NCI-H1694 treated with DMSO at 0.1 percent for 48 hours (cell line): Measurements from ENCODE around the gene SMPX.

Source experiments
- DNase-seq: peaks from one replicate; lab custom pipeline; 2025; lab: John Stamatoyannopoulos, UW

SMPX gene

DNA sequence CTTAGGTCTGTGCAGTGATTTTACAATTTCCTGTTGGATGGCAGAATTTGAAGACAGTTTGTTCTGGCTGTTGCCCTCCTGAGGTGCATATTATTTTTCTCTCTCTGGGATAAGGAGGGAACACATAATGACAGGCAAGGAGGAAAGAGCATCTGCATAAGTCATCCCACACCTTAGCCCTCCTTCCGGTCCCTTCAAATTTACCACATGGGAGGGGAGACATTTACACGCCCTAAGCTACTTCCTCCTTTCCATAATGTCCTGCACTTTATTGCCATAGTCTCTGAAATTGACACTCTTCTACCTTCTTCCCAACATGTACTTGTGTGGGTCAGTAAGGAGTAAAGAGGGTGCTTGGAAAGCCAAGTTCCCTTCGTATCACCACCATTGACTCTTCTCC is 13.9 kb downstream of the SMPX start:
- no peak for DNase-seq

DNA sequence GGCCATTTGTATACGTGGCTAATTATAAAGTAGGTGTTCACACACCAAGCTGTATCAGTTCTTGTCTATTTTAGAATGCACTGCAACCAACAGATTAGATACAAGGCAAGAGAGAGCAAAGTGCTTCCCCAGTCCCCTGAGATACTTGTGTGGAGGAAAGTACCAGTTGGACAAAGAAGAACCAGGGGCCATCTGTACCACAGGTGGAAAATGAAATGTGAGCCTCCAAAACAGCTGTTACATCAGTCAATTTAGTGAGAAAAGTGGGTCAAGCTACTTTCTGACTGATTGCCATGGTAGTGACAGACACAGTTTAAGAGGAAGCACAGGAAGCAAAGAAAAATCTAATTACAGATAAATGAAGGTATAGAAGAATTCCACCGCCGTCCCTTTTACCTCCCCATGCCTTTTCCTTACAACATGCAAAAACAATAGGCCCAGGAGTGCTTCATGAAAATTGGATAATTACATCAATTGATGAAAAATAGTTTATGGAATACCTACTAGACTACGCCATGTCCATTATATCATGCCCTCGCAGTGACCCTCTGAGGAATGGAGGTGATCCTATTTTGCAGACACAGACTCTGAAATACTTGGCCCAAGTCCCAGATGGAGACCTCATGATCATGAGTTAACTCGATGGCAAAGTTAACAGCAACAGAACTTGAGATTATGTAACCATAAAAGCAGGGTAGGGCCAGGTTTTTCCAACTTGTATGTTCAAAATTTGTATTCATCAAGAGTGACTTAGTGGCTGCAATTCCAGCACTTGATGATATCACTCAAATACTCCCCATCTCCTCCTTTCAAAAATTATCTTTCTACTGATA is 15.8 kb downstream of the SMPX start:
- DNase-seq, result peak; percentile 20

DNA sequence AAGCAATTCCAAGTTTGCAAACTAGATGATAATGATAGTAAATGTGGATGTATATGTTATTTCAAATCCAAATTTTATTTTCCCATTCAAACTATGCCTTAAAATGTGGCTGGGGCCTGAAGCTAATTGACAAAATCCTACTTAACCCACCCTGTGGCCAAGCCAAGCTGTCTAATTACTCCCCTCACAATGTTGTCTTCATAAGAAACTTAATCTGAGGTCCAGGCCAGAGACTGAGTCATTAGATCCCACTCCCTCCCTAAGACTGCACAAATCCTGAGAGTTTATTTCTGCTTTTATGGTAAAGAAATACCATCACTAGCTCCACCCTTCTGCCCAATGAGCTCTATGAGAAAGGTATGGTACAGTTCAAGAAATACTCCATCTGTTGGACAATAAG is 16.6 kb downstream of the SMPX start:
- no peak for DNase-seq

DNA sequence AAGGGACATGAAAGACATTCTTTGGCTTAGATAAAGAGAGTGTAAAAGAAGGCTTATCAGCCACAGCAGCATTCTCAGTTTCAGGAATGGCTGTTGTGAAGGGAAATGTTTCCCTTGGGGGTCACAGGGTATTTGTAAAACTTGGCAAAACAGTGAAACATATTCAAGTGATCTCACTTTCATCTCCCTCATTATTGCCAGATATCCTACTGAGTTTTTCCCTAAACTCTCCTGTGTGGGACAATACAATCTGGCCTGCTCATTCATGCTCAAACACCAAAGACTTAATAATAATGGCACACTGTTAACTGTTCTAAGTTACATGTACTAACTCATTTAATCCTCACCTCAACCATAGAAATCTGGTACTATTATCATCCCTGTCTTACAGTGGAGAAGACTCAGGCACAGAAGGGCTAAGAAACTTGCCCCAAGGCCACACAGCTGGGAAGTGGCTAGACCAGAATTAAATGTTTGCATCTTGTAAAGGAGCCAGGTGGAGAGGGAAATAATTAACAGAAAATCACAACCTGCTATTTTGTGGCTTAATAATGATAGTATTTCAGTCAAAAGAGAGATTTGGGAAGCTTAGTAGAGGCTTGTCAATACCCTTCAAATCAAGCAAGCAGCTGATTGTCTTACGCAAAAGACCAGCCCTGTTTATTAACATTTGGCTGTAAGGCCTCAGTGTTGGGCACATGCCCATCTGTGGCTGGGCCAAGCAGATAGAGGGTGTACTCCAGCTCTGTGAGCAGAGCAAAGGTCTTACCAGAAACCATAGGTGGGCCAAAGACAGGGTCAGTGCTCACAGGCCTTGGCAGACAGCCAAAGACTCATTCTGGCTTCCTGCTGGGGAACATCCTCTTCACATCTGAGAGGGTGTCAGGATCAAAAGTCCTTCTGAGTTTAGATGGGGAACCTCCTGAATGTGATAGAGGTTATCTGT is 17.3 kb downstream of the SMPX start:
- no peak for DNase-seq

DNA sequence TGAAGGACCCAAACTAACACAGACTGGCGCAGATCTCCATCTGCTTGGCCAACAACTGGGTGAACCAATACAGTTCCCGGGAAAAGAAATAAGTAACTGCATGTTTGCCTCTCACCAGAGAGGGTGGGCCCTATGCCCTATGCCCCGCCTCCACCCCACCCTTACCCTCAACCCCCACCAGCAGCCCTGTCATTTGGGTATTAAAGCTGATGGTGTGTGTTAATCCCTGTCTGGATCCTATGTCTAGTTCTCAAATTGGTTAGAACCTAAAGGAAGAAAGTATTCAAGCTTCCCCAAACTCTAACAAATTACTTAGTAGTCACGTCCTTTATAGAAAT is 19.0 kb downstream of the SMPX start:
- DNase-seq, result no peak

DNA sequence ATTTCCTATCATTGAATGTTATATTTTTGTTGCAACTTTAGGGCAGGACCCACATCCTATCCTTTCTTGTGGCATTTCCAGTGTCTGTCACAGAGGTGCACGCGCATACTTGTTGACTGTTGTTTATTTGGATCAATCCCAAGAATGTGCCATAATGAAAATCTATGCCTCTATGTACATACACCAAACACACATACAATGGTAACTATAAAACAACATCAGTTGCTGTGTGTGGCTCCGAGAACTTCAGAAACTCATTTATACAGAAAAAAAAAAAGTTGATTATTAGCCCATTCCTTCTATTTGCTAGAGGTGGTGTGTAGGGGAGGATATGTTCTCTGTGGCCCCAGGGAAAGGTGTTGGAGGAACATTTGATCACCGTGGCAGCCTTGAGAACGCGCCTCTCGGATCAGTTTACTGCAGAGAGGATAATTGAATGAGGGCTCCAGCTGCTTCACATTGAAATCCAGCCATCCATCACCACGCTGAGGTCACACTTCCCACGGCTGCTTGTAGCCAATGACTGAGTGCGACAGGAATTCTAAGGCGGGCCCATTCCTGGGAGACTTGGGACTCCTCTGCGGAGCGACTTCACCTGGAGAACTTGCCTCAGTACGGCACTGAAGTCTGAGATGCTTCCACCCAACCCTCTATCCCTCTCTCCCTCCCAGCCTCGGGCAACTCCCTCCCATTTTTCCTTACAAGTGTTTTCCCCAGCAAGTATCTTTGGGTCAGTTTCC is 19.5 kb downstream of the SMPX start:
- DNase-seq, result no peak

DNA sequence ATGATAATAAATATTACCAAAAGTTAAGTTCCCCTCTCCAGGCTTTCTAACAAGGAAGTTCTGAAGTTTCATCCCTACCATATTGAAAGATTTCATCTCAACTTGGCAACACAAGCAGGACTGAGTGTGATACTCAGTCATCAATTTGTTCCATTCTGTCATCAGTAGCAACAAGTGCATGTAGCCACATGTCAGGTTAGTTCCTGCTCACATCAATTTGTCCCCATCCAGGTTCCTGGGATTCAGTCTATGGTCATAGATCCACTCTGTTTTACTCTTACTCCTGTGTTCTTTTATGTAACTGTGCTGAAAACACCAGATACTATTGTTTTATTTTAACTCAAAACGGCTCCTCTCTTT is 22.2 kb downstream of the SMPX start:
- DNase-seq, result no peak

DNA sequence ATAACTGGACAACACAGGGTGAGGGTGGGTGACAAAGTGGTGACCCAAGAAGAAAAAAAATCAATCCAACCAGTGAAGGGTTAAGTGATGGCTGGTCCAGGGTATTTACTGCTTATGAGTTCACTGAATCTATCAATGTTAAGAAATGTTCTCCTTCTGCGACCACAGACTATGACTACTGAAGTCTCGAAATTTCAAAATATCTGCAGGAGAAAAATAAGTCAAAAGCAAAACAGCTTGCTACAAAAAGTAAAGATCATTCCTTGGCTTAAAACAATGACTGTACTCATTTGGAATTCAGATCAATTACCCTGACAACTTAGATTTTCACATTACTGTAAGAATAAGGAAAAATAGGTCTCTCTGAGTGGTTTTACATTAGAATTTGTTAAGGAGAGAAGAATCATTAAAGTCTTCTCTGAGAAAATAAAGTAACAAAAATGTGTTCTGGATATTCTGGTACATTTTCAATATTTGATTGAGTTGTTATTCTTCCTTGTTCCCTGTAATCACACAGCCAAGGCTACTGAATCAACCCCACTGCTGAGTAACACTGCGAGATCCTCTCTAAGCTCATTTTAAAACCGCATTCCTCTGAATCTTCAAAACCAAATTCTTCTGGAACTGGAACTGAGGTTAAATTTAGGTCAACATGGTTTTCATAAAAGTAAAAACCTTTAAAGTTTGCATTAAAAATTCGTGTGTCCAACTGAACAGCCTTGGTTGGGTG is 22.7 kb downstream of the SMPX start:
- DNase-seq, result no peak

DNA sequence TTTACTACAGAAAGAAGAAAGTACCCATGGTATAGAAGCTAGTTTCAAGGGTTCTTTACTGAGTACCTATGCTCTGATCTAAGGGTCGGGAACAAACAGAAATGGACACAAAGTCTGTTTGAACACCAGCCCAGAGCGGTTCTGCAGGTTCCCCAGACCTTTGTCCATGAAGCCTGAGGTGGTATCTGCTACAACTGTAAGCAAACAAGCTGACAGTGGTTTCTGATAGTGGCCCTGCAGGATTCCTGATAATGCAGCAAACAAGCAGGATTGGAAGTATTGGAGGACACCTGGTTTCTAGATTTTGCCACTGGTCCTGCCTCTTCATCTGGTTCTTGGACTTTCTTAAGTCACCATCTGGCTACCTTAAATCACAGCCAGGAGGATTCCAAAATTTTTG is 23.7 kb downstream of the SMPX start:
- DNase-seq, result no peak

DNA sequence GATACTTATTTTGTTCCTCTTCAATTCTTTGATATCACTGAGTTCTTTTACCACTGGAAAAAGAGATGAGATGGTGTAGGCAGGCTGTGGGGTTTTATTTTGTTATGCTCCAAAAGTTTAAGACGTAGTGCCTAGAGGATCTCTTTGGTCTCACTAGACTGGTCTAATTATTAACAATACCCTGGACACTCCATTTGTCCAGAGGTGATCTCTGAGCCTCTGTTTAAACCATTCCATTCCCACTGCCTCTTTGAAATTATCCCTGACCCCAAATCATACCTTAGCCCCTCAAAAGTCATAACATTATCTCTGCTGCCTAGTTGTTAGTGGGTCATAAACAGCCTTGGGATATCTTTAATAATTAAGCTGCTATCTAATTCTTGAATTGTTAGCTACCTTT is 24.2 kb downstream of the SMPX start:
- no peak for DNase-seq

DNA sequence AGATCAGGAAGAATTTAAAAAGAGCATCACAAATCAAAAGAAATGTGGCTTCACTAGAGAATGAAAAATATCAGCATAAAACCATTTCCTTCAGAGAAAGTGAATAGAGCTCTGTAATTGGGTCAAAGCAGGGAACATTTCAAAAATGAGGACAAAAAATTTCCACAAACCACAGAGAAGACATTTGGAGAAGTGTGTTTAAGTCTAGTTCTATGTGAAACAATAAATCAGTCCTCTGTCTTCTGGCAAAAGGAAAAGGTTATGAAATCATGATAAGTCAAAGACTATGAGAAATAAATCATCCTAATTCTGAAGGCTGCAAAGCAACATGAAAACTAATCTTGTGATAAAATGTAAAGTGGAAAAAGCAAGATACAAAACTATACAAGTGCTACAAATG is 27.9 kb downstream of the SMPX start:
- DNase-seq, result no peak

DNA sequence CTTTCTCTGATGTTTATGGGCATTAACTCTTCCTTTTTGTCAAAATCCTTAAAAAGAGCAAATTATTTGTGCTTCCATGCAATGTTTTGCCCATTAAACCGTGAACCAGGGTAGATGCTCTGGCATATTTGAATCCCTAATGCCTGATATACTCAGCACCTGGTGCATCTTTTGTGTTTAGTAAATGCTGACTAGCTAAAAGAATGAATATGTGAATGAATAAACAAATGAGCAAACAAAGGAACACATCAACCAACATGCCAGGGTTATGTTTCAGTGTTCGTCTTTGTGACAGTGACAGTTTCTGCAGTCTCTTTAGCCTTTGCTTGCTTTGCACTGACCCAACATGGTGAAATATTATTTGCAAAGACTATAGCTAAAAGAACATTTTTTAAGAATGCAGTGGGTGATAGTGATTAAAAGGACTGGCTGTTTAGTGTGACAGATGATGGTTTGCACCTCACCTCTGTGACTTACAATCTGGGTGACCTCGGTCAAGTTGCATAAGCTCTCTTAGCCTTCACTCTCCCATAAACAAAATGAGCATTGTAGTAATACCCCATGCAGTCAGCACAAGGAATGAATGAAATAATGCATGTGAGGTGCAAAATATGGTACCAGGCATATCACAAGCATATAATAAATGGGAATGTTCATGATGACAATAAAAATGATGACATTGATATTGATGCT is 29.5 kb downstream of the SMPX start:
- no peak for DNase-seq

DNA sequence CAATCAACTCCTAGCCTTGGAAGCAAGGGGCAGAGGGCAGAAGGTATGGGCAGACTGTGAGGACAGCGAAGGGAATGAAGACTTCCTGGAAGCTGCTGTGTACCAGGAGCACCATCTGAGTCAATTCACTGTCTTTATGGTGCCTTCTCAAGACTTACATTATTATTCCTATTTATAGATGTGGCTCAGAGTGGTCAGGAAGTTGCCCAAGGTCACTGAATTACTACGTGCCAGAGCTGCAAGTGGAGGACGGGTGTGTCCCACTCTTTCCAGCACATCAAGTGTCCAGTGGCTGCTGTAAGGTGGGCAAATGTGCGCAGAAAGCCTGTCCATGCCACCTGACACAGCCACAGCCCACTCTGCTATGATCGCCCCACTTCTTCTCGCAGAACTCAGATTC is 32.0 kb downstream of the SMPX start:
- DNase-seq, result no peak

DNA sequence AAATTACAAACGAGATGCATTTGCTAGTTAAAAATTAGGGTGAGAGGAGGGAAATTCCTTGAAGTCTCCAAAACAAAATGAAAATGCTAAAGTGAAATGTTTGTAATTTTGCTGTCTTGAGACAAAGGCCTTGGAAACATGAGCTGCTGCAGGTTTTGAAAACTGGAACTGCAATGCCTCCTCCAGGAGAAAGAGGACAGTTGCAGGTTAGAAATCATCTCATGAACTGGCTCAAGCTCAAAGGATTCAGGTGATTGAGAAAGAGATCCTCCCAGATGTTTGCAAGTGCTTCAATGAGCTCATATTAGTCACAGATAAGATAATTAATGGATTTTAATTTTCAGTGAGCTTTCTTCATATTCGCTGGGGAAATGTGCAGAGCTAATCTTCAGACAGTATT is 32.4 kb downstream of the SMPX start:
- DNase-seq, result no peak

DNA sequence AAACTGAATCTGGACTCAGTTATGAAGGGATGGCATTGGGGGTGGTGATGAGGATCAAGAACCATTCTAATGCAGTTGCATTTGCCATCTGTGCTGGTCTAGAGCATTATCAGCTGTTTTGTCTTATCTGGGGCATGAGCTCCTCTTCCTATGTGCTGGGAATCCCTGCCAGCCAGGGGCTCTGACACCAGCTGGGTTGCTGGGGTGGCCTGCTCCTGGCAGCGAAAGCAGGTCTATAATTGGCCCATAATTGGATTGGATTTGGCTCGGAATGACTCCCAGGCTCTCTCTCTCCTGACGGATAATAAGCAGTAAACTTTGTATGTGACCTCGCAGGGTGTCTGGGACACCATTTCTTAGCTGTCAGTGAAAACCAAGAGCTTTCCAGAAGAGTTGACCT is 34.1 kb downstream of the SMPX start:
- peak; percentile 25 for DNase-seq

DNA sequence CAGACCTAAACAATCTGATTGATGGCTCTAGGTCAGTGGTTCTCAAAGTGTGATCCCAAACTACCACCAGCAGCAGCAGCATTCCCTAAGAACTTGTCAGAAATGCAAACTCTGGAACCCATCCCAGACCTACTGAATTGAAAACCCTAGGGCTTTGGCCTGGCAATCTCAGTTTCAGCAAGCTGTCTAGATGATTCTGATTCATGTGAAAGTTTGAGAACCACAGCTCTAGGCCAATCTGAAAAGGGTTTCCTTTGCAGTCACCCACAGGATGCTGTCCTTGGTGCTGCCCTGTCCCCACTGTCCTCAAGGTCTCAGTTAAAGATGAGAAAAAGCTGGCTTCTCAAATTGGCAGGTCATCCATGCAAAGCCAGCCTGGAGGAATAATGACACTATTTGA is 34.8 kb downstream of the SMPX start:
- no peak for DNase-seq

DNA sequence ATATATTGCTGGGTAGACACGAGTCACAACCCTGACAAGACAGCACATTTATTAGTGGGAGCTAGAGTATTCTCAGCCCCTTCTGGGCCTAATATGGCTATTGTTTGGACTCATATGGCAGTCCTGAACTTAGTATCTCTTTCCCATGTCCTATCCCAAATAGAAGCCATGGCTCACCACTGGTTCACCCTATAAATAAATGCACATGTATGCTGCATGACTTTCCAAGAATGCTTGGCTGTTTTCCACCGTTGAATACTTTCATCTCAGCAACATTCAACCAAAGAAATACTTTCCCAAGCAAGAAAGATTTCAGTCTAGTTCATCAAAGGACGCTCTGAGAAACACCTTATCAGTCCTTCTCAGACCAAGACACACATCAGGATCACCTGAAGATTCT is 36.7 kb downstream of the SMPX start:
- no peak for DNase-seq

DNA sequence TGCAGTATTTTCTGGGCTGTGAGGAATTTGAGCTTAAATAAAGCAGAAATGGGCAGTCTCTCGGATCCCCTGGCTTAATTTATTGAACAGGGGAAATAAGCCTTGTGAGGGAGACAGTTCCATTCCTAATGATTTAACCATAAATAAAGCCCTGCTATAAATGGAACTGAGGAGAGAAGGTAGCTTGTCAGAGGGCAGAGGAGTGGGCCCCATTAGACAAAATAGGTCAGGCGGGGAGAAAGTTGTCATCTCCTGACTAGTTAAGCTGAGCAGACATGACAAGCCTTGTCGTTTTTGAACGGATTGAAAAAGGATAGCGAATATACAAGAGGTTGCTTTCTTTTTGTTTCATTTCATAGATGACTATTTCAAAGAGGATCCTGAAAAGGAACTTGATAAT is 39.3 kb downstream of the SMPX start:
- no peak for DNase-seq

DNA sequence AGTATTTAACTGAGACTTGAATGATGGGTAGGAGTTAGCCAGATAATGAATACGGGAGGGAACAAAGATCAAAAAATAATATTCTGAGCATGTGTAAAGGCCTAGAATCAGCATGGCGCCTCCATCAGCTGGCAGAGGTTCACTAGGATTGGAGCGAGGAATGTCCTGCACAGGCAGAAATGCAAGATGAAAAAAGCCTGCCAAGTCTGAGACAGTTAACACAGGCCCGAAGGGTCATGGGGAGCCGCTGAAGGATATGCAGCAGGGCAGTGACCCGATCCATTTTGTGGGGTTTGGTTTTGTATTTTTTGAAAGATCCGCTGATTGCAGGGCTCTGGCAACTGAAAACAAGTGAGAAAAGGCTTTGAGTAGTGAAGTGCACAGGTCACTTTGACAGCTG is 40.1 kb downstream of the SMPX start:
- DNase-seq, result no peak

DNA sequence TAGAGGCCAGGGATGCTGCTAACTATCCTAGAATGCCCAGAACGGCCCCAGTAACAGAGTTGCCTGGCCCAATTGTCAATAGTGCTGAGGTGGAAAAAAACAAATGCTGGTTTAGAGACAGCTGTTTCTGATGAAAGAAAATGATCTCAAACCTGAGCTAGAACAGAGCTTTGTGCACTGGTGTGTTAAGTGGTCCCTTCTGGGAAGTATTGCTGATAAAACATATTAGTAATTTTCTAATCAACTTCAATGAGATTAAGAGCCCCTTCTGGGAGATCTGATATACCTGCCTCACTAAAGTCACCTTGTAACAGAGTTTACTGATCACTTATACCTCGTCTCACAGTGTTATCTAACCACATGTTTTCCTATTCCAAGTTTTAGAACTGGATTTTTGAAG is 42.1 kb downstream of the SMPX start:
- DNase-seq, result no peak

DNA sequence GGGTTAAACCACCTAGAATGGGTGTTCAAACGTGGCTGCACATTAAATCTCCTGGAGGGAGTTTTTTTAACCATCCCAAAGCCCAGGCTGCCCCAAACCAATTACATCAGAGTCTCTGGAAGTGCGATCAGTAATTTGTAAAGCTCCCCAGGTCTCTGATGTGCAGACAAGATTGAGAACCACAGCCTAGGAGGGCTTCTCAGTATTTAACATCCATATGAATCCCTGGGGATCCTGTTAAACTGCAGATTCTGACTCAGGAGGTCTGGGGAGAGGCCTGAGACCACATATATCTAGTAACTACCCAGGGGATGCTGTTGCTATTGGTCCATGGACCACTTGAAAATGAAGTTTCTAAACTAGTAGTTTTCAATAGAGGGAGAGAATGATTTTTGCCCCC is 42.6 kb downstream of the SMPX start:
- DNase-seq, result no peak

DNA sequence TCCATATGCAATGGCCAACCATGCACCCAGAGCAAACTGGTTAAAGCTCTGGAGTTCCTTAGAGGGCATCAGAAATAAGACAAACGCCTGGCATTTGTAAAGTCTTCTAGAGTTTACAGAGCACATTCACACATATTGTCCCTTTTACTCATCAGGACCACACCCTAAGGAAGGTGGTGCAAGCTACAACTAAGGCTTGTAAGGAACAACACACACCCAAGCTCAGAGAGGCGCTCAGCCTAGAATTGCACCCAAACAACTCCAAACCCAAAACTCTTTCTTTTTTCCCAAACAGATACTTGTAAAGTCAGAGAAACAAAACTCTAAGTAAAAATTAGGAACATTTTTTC is 46.1 kb downstream of the SMPX start:
- no peak for DNase-seq
